ENCODE results near the gene FGD2. TPM values are rescaled to one million over a fixed set of nuclear protein-coding genes. Genes with fewer than 3 reads are reported as not detected.

FGD2 gene
- total and polyA plus RNA-seq, 9 of the 15 experiments (the other 6 are each of a cell fraction or from before 2014, with no cell fraction given) = 0.09 TPM; not detected in 8

DNA sequence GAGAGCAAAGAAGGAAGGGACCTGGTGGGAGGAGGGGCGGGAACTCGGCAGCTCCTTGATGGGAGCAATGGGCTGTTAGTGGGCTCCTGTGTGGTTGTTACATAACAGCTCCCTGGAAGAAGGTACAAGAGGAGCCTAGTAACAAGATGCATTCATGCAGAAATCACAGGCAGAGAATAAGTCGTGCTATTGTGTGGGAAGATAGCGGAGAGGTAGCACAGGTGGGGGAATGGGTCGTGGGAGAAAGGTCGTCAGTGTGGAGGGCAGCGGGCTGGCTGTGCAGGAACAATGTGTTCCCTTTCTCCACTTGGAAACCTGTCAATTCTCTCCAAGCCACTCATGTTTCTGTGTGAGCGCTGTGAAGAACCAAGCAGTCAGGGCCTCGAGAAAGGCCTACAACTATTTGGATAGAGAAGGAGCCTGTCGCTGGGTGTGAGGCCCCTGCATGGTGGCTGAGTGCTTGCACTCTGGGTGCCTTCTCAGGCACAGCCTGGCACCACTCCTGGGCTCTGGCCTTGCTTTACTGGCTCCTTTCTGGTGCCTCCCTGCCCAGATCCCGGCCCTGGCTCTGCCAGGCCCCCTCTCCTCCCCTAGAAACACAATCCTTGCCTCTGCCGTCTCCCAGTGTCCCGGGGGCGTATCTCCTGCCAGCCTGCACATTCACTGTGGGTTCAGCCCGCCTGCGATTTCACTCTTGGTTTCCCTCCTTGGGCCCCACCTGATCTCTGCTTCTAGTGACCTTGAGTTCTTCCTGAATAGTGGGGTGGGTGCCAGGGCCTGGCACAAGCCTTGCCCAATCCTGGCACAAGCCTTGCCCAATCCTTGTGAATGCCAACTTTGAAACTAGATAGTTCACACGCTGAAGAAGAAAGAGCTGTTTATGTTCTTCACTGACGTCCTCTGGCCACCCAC, 7.4 kb upstream of the FGD2 start (continued):
- TF ChIP-seq HOXB6 (CRISPR knock-in tag; IDR thresholded peaks at IDR 0.05; ENCODE audit: borderline replicate concordance) = no peak
- no peak for TF ChIP-seq GABPB2 (CRISPR knock-in tag; conservative IDR thresholded peaks at IDR 0.05)
- no peak for TF ChIP-seq NCOA1 (IDR thresholded peaks at IDR 0.05; ENCODE audit: low read depth)
- TF ChIP-seq, protein P1, sequence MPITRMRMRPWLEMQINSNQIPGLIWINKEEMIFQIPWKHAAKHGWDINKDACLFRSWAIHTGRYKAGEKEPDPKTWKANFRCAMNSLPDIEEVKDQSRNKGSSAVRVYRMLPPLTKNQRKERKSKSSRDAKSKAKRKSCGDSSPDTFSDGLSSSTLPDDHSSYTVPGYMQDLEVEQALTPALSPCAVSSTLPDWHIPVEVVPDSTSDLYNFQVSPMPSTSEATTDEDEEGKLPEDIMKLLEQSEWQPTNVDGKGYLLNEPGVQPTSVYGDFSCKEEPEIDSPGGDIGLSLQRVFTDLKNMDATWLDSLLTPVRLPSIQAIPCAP (CRISPR knock-in tag; IDR thresholded peaks at IDR 0.05; ENCODE audit: borderline replicate concordance) = no peak

DNA sequence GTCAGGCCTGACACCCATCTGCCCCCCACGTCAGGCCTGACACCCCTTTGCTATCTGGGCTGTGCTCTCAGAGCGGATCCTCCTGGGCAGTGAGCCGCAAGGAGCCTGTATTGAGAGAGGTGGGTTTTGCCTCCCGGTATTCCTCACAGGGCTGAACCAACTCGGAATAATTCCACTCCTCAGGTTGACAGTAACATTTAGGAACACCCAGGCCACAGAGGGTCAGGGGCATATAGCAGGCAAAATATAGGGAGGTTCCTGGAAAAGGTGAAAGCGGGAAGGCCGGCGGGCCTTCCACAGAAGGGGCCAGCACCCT, 6.8 kb upstream of the FGD2 start:
- ChIA-PET CTCF (ENCODE audit: low intra/inter-chr PET ratio) (no interaction called here), POLR2A (interaction anchor here (0.6 kb wide), 1 partner anchor 174 kb away, joined by 3 read pairs; no protein-coding TSS in a partner anchor)
- no peaks in the 10 kb centered on the region for H3K9me3 ChIP-seq (replicated peaks; ENCODE audit: control insufficient read depth, insufficient read depth, low read depth, low read length)
- peaks cover 0 to 4% of the 10 kb centered on the region in 2 experiments; a peak in 1 of 5 replicates for H3K4me1 ChIP-seq (replicated peaks in 1 of 2; ENCODE audit: control insufficient read depth in 2 of 2, insufficient read depth in 2 of 2, low read length in 2 of 2)
- no peaks in the 10 kb centered on the region for H3K36me3 ChIP-seq (ENCODE audit: control insufficient read depth, insufficient read depth, low read length)
- H2AFZ ChIP-seq (ENCODE audit: low read depth, low read length) = no peak overlapping the region
- intact Hi-C loops (cut with micrococcal nuclease) = no loop called here
- WGBS (ENCODE audit: insufficient coverage, low coverage, missing lambda C conversion rate) = 29% methylated on average over 8 of the region's 8 CpGs
- H3K4me2 ChIP-seq (ENCODE audit: insufficient read depth, low read length) = no peak overlapping the region
- no peaks in the 10 kb centered on the region for H3K9me1 ChIP-seq (ENCODE audit: control insufficient read depth, insufficient read depth, low read length)
- H3K27ac ChIP-seq (ENCODE audit: extremely low read depth, low read depth, low read length) = no peak overlapping the region
- FAIRE-seq = no peak
- no peaks in the 10 kb centered on the region for H4K20me1 ChIP-seq (replicated peaks; ENCODE audit: control insufficient read depth, insufficient read depth, low read length)
- in situ Hi-C loops (cut with MboI) = no loop called here
- no peak for ATAC-seq
- no TSS peak for BruUV-seq (replicated peaks)
- DNase-seq (ENCODE audit: extremely low read depth in 1 of 4, low spot score in 3 of 4) = no peak
- no peaks in the 10 kb centered on the region for H3K79me2 ChIP-seq (ENCODE audit: control insufficient read depth, insufficient read depth, low read length)
- H3K27me3 ChIP-seq (ENCODE audit: control insufficient read depth in 2 of 2, insufficient read depth in 2 of 2, low read length in 2 of 2) = peaks cover 39 to 51% of the 10 kb centered on the region in 2 experiments
- H3K4me3 ChIP-seq = no peak overlapping the region
- H3K9ac ChIP-seq (ENCODE audit: insufficient read depth in 1 of 2, low read depth in 2 of 2, low read length in 2 of 2) = no peak overlapping the region
- TF ChIP-seq JUN (IDR thresholded peaks at IDR 0.05; ENCODE audit: borderline replicate concordance, low read depth, low read length) (no peak), JUN (CRISPR knock-in tag; IDR thresholded peaks at IDR 0.05; ENCODE audit: borderline replicate concordance) (no peak)
- TF ChIP-seq, protein P2, sequence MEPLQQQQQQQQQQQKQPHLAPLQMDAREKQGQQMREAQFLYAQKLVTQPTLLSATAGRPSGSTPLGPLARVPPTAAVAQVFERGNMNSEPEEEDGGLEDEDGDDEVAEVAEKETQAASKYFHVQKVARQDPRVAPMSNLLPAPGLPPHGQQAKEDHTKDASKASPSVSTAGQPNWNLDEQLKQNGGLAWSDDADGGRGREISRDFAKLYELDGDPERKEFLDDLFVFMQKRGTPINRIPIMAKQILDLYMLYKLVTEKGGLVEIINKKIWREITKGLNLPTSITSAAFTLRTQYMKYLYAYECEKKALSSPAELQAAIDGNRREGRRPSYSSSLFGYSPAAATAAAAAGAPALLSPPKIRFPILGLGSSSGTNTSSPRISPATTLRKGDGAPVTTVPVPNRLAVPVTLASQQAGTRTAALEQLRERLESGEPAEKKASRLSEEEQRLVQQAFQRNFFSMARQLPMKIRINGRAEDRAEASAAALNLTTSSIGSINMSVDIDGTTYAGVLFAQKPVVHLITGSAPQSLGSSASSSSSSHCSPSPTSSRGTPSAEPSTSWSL (CRISPR knock-in tag; IDR thresholded peaks at IDR 0.05; ENCODE audit: borderline replicate concordance) = no peak
- TF ChIP-seq, protein P3, sequence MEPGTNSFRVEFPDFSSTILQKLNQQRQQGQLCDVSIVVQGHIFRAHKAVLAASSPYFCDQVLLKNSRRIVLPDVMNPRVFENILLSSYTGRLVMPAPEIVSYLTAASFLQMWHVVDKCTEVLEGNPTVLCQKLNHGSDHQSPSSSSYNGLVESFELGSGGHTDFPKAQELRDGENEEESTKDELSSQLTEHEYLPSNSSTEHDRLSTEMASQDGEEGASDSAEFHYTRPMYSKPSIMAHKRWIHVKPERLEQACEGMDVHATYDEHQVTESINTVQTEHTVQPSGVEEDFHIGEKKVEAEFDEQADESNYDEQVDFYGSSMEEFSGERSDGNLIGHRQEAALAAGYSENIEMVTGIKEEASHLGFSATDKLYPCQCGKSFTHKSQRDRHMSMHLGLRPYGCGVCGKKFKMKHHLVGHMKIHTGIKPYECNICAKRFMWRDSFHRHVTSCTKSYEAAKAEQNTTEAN (CRISPR knock-in tag; IDR thresholded peaks at IDR 0.05) = no peak
- TF ChIP-seq, protein P4, sequence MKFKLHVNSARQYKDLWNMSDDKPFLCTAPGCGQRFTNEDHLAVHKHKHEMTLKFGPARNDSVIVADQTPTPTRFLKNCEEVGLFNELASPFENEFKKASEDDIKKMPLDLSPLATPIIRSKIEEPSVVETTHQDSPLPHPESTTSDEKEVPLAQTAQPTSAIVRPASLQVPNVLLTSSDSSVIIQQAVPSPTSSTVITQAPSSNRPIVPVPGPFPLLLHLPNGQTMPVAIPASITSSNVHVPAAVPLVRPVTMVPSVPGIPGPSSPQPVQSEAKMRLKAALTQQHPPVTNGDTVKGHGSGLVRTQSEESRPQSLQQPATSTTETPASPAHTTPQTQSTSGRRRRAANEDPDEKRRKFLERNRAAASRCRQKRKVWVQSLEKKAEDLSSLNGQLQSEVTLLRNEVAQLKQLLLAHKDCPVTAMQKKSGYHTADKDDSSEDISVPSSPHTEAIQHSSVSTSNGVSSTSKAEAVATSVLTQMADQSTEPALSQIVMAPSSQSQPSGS (CRISPR knock-in tag; IDR thresholded peaks at IDR 0.05) = no peak
- TF ChIP-seq, protein P5, sequence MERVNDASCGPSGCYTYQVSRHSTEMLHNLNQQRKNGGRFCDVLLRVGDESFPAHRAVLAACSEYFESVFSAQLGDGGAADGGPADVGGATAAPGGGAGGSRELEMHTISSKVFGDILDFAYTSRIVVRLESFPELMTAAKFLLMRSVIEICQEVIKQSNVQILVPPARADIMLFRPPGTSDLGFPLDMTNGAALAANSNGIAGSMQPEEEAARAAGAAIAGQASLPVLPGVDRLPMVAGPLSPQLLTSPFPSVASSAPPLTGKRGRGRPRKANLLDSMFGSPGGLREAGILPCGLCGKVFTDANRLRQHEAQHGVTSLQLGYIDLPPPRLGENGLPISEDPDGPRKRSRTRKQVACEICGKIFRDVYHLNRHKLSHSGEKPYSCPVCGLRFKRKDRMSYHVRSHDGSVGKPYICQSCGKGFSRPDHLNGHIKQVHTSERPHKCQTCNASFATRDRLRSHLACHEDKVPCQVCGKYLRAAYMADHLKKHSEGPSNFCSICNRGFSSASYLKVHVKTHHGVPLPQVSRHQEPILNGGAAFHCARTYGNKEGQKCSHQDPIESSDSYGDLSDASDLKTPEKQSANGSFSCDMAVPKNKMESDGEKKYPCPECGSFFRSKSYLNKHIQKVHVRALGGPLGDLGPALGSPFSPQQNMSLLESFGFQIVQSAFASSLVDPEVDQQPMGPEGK (CRISPR knock-in tag; IDR thresholded peaks at IDR 0.05; ENCODE audit: borderline replicate concordance) = no peak
